Stimulated activated CD8-positive, alpha-beta memory T cell treated with anti-CD3 and anti-CD28 coated beads, Interleukin-15, amount 100 ng/mL, for 24 hours (primary cell): ENCODE measurements around the gene RFX7.

Experiments used
- DNase-seq: peaks from one replicate; pipeline ENCODE4 v3.0.0-alpha.2; 2020; ENCODE audit warnings: low read depth

Gene RFX7

GRCh38 chr15:56045068-56045748 lies 198.5 kb downstream of the RFX7 start:
- DNase-seq = no peak

DNA sequence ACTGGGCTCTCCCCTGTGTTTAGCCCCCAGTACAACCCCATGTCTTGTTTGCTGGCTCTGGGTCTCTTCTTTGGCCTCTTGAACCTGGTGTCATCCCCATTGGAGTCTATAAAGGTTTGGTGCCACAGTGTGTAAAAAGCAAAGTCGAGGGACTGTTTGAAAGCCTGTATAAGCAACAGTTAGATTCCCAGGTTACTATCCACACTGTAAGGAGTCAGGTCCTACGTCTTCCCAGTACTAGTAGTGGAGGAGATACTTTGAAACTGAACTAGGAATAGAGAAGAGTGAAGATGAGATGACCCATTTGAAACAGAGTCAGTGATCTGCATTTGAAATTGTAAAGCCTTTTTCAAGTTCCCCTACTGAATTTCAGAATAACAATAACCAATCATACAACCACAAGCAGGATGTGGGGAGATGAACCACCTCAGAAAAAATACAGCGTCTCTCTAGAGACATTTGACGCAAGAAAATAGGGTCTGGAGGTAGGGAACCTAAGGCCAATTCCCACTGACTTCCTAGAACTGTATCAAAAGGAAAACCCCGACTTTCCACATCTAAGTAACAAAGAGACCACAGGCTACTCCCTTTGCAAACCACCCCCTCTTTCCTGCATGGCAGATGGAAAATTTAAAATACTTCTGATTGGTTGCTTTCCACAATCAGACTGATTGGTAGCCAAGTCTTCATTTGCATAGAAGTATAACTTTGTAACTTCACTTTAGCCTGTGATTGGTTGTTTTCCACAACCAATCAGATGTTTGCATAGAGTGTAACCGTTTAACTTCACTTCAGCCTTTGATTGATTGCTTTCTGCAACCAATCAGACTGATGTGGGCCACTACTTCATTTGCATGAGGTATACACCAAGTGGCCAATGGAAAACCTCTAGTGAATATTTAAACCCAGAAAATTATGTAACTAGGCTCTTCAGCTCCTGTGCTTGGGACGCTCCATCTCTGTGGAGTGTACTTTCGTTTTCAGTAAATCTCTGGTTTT lies 200.4 kb downstream of the RFX7 start:
- no peak for DNase-seq

DNA sequence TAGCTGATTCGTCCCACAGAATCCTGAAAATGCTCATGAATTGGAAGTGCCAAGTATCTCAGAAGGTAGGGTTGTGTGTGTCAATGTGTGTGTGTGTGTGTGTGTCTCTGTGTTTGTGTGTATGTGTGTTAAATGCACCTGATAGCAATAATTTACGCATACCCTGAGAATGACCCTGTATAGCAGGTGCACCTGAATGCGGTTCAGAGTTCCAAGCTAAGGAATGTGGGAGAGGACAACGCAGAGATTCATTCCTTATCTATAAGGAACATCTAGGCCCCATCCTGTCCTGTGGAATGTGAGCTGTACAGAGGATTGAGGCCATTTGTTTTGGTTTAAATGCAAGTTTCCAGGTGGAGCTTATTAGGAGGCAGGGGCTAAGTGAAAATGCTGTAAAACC lies 201.2 kb downstream of the RFX7 start:
- DNase-seq = no peak

GRCh38 chr15:56042031-56042430 lies 201.6 kb downstream of the RFX7 start:
- no peak for DNase-seq

DNA sequence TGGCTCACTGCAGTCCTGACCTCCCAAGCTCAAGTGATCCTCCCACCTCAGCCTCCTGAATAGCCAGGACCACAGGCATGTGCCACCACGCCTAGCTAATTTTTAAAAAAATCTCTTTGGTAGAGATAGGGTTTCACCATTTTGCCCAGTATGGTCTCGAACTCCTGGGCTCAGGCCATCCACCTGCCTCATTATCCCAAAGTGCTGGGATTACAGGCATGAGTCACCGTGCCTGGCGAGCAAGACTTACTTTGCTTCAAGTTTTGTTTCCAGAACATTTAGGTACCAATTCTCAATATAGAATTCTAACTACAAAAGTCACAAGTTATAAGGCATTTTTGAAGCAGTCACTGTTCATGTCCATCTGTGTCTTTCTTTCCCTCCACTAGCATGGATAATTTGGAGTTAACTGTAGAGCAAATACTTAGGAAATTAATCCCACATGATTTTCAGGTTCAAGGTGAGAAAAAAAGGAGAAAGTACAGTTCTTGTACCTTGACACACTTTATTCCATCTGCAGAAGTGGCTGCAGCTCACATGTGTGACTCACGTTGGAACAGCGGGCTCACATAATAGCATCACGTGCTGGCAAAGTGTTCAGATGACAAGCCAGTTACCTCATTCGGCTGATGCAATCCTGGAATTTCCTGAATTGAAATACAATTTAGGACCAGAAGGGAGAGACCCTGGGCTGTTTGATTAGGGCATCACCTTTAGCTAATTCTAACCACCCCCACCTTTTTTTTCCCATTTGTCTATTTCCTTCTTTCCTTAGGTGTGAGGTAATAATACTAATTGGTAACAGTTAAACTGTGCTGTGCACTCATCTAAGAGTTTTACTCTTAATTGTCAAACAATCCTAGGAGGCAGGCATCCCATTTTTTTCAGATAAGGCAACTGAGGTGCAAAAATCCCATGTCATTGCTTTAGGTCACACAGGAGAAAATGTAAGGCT lies 203.3 kb downstream of the RFX7 start:
- no peak for DNase-seq

DNA sequence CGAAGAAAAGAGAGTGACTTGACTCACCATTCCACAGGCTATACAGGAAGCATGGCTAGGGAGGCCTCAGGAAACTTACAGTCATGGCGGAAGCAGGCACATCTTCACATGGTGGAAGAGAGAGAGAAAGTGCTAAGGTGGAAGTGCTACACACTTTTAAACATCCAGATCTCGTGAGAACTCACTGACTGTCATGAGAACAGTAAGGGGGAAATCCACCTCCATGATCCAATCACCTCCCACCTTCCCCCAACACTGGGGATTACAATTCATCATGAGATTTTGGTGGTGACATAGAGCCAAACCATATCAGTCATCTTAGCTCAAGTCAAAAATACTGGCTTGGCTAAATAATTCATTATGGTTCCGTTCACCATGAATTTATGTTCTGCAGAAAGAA lies 205.0 kb downstream of the RFX7 start:
- no peak for DNase-seq

DNA sequence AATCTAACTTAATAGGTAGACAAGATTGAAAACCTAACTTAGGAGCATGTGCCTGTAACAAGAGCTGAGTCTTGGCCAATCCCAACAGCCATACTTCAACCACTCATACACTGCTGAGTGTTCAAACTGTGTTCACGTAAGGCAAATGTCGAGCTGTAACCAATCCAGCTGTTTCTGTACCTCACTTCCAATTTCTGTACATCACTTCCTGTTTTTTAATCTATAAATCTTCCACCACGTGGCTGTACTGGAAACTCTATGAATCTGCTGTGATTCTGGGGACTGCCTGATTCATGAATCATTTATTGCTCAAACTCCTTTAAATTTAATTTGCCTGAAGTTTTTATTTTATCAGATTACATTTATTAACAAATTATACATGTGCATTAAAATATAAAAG lies 205.7 kb downstream of the RFX7 start:
- DNase-seq = no peak
